Neural progenitor cell (in vitro differentiated cells): Measurements from ENCODE around the gene AGPAT1.

Experiments used
- EZH2 ChIP-seq: fragments of 200-600 bp; sonication (generic); IDR thresholded peaks from 2 replicates; pipeline ENCODE4 v1.6.1; 2017; ENCODE audit warnings: antibody characterized with exemption, mild to moderate bottlenecking, moderate library complexity
- EZH2phosphoT487 ChIP-seq: fragments of 200-600 bp; sonication (generic); IDR thresholded peaks from 2 replicates; pipeline ENCODE4 v1.6.1; 2017; ENCODE audit warnings: antibody characterized with exemption
- TF ChIP-seq, protein P1 (sequence below): fragments of 200-600 bp; sonication (generic); IDR thresholded peaks from 2 replicates; pipeline ENCODE4 v1.5.1; 2017; ENCODE audit warnings: antibody characterized with exemption, mild to moderate bottlenecking

DNA sequence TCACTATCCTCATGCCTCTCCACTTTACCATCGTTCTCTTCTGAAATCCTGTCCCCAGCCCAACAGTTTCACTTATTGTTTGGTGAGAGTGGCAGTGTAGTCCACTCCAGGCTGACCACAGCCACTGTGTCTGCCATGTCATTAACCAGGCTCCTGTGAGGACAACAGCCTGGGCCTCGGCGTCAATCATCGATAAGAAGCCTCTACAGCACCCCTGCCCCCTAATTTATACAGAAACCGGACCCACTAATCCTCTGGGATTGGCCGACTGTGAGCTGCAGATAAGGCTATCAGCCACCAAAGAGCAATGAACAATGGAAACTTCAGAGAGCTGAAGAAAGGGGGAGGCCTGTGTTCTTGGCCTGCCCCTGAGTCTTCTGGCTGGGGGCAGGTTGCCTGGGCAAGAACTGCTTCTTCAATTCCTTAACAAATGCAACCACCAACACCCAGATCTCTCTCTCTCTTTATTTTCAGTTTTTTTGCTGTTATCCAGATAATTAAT, 8.1 kb downstream of the AGPAT1 start:
- TF ChIP-seq, protein P1, sequence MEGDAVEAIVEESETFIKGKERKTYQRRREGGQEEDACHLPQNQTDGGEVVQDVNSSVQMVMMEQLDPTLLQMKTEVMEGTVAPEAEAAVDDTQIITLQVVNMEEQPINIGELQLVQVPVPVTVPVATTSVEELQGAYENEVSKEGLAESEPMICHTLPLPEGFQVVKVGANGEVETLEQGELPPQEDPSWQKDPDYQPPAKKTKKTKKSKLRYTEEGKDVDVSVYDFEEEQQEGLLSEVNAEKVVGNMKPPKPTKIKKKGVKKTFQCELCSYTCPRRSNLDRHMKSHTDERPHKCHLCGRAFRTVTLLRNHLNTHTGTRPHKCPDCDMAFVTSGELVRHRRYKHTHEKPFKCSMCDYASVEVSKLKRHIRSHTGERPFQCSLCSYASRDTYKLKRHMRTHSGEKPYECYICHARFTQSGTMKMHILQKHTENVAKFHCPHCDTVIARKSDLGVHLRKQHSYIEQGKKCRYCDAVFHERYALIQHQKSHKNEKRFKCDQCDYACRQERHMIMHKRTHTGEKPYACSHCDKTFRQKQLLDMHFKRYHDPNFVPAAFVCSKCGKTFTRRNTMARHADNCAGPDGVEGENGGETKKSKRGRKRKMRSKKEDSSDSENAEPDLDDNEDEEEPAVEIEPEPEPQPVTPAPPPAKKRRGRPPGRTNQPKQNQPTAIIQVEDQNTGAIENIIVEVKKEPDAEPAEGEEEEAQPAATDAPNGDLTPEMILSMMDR, result no peak
- TF ChIP-seq EZH2phosphoT487 (no peak), EZH2 (no peak)
